MM.1S (cell line): Measurements from ENCODE around the gene NRXN3.

Source experiments
- DNase-seq: peaks from one replicate; pipeline ENCODE4 v3.0.0-alpha.2; 2015
- H2AFZ ChIP-seq: fragments of 300-600 bp; sonication (generic); 2 replicates; pipeline ENCODE4 v1.6.0; 2016; ENCODE audit warnings: antibody characterized with exemption, low read length
- H3F3A ChIP-seq: fragments of 300-600 bp; sonication (generic); 2 replicates; pipeline ENCODE4 v1.6.1; 2016; ENCODE audit warnings: mild to moderate bottlenecking, antibody characterized with exemption, low read length, moderate library complexity, mixed read lengths; ENCODE audit not compliant: insufficient read depth
- H3K27ac ChIP-seq: fragments of 300-600 bp; sonication (generic); 2 replicates; pipeline ENCODE4 v1.5.1; 2016; ENCODE audit warnings: mild to moderate bottlenecking, low read length
- H3K27me3 ChIP-seq: fragments of 300-600 bp; sonication (generic); replicated peaks from 2 replicates; pipeline ENCODE4 v1.6.0; 2016; ENCODE audit warnings: low read length; ENCODE audit not compliant: insufficient read depth
- H3K36me3 ChIP-seq: fragments of 300-600 bp; sonication (generic); replicated peaks from 2 replicates; pipeline ENCODE4 v1.6.1; 2016; ENCODE audit warnings: mild to moderate bottlenecking, low read length, mixed read lengths; ENCODE audit not compliant: insufficient read depth
- H3K4me1 ChIP-seq: fragments of 300-600 bp; sonication (generic); 2 replicates; pipeline ENCODE4 v1.6.1; 2016; ENCODE audit warnings: low read length, mixed read lengths
- H3K4me2 ChIP-seq: fragments of 300-600 bp; sonication (generic); 2 replicates; pipeline ENCODE4 v1.6.0; 2016; ENCODE audit warnings: low read depth, low read length
- H3K4me3 ChIP-seq: fragments of 300-600 bp; sonication (generic); 2 replicates; pipeline ENCODE4 v1.5.1; 2016; ENCODE audit warnings: low read length, mixed read lengths
- H3K79me2 ChIP-seq: fragments of 300-600 bp; sonication (generic); 2 replicates; pipeline ENCODE4 v1.6.1; 2016; ENCODE audit warnings: mixed run types, low read length, mixed read lengths
- H3K9ac ChIP-seq: fragments of 300-600 bp; sonication (generic); 2 replicates; pipeline ENCODE4 v1.6.1; 2016; ENCODE audit warnings: low read length, mixed read lengths
- H3K9me2 ChIP-seq: fragments of 300-600 bp; sonication (generic); replicated peaks from 2 replicates; pipeline ENCODE4 v1.6.1; 2016; ENCODE audit warnings: mild to moderate bottlenecking, low read length, mixed read lengths; ENCODE audit not compliant: insufficient read depth
- H3K9me3 ChIP-seq: fragments of 300-600 bp; sonication (generic); replicated peaks from 2 replicates; pipeline ENCODE4 v1.6.1; 2016; ENCODE audit warnings: mild to moderate bottlenecking, low read length, mixed read lengths; ENCODE audit not compliant: insufficient read depth
- H4K20me1 ChIP-seq: fragments of 300-600 bp; sonication (generic); 2 replicates; pipeline ENCODE4 v1.6.1; 2016; ENCODE audit warnings: mild to moderate bottlenecking, low read length, moderate library complexity, mixed read lengths; ENCODE audit not compliant: insufficient read depth
- EZH2 ChIP-seq: fragments of 300-600 bp; sonication (generic); optimal IDR thresholded peaks from 2 replicates; pipeline ENCODE3; 2017; ENCODE audit warnings: low read depth, mild to moderate bottlenecking, antibody characterized with exemption, low read length, mixed read lengths
- EZH2phosphoT487 ChIP-seq: fragments of 300-600 bp; sonication (generic); IDR thresholded peaks from 2 replicates; pipeline ENCODE4 v1.6.1; 2018; ENCODE audit warnings: antibody characterized with exemption, low read length
- TF ChIP-seq, protein P1 (sequence below): fragments of 300-600 bp; sonication (generic); IDR thresholded peaks from 2 replicates; pipeline ENCODE4 v1.5.1; 2016; ENCODE audit warnings: antibody characterized with exemption, low read length, mixed read lengths

The NRXN3 gene

DNA sequence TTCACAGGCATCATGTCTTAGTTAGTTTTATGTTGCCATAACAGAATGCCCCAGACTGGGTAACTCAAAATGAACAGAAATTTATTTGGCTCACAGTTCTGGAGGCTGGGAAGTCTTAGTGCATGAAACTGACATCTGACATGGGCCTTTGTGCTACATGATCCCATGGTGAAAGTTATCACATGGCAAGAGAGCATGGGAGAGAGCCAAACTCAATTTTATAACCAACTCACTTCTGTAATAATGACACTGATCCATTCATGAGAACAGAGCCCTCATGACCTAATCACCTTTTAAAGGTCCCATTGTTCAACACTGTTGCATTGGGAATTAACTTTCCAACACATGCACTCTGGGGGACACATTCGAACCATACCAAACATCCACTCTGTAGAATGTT is 1026.0 kb downstream of the NRXN3 start:
- Histone ChIP-seq H3F3A (no peaks in the 10 kb centered on the region), H3K4me3 (no peak overlapping the region), H2AFZ (no peak overlapping the region), H3K4me1 (no peaks in the 10 kb centered on the region), H3K27me3 (no peaks in the 10 kb centered on the region), H3K4me2 (no peak overlapping the region), H3K9me2 (no peaks in the 10 kb centered on the region), H3K36me3 (no peaks in the 10 kb centered on the region), H3K27ac (no peak overlapping the region), H3K79me2 (no peaks in the 10 kb centered on the region), H4K20me1 (no peaks in the 10 kb centered on the region), H3K9ac (no peak overlapping the region), H3K9me3 (no peaks in the 10 kb centered on the region)
- DNase-seq, result no peak
- TF ChIP-seq, protein P1, sequence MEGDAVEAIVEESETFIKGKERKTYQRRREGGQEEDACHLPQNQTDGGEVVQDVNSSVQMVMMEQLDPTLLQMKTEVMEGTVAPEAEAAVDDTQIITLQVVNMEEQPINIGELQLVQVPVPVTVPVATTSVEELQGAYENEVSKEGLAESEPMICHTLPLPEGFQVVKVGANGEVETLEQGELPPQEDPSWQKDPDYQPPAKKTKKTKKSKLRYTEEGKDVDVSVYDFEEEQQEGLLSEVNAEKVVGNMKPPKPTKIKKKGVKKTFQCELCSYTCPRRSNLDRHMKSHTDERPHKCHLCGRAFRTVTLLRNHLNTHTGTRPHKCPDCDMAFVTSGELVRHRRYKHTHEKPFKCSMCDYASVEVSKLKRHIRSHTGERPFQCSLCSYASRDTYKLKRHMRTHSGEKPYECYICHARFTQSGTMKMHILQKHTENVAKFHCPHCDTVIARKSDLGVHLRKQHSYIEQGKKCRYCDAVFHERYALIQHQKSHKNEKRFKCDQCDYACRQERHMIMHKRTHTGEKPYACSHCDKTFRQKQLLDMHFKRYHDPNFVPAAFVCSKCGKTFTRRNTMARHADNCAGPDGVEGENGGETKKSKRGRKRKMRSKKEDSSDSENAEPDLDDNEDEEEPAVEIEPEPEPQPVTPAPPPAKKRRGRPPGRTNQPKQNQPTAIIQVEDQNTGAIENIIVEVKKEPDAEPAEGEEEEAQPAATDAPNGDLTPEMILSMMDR, result no peak
- no peak for TF ChIP-seq EZH2phosphoT487
- TF ChIP-seq EZH2, result no peak

DNA sequence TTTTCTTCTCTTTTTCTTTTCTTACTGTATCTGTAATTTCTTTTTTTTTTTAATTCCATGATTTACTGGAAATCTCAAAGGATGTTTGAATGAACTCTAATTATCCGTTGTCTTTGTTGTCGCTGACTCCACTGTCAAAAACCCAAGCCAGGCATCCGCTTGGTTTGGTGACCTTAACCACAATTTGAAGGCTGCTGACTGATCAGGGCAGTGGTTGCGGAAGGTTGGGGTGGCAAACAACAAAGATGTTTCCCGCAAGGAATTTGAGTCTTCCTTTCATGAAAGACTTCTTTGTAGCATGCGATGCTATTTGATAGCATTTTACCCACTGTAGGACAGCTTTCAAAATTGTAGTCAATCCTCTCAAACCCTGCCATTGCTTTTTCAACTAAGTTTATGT is 1027.3 kb downstream of the NRXN3 start:
- no peaks in the 10 kb centered on the region for H3K36me3 ChIP-seq
- no peak overlapping the region for H3K9ac ChIP-seq
- no peak for DNase-seq
- no peak overlapping the region for H2AFZ ChIP-seq
- no peaks in the 10 kb centered on the region for H3K79me2 ChIP-seq
- TF ChIP-seq EZH2 (no peak), EZH2phosphoT487 (no peak)
- H3K4me3 ChIP-seq, result no peak overlapping the region
- no peaks in the 10 kb centered on the region for H3F3A ChIP-seq
- no peaks in the 10 kb centered on the region for H3K9me3 ChIP-seq
- no peaks in the 10 kb centered on the region for H4K20me1 ChIP-seq
- no peaks in the 10 kb centered on the region for H3K27me3 ChIP-seq
- no peak overlapping the region for H3K27ac ChIP-seq
- H3K4me2 ChIP-seq, result no peak overlapping the region
- H3K4me1 ChIP-seq, result no peaks in the 10 kb centered on the region
- H3K9me2 ChIP-seq, result no peaks in the 10 kb centered on the region

DNA sequence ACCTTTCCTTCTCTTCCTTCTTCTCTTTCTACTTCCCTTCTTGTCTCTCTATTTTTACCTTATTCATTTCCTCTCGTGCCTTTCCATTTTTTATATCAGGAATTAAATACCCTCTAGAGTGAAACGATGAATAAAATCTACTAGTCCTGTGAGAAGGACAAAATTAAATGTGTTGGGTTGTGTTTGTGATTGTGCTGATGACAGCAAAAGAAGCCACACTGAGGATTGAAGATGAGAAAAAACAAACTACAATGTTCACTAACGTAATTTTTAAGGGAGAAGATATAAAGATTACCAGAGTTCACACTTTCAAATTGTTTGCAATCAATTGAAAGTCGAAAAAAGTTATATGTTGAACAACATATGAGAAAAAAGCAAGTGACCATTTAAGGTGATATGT is 1029.0 kb downstream of the NRXN3 start:
- H3K27ac ChIP-seq, result no peak overlapping the region
- no peaks in the 10 kb centered on the region for H3K9me3 ChIP-seq
- H3K9me2 ChIP-seq, result no peaks in the 10 kb centered on the region
- TF ChIP-seq EZH2 (no peak), EZH2phosphoT487 (no peak)
- TF ChIP-seq, protein P1, result no peak
- no peaks in the 10 kb centered on the region for H3K4me1 ChIP-seq
- H4K20me1 ChIP-seq, result no peaks in the 10 kb centered on the region
- no peaks in the 10 kb centered on the region for H3F3A ChIP-seq
- no peak overlapping the region for H2AFZ ChIP-seq
- H3K36me3 ChIP-seq, result no peaks in the 10 kb centered on the region
- H3K79me2 ChIP-seq, result no peaks in the 10 kb centered on the region
- no peaks in the 10 kb centered on the region for H3K27me3 ChIP-seq
- H3K4me2 ChIP-seq, result no peak overlapping the region
- DNase-seq, result no peak
- no peak overlapping the region for H3K9ac ChIP-seq
- no peak overlapping the region for H3K4me3 ChIP-seq

DNA sequence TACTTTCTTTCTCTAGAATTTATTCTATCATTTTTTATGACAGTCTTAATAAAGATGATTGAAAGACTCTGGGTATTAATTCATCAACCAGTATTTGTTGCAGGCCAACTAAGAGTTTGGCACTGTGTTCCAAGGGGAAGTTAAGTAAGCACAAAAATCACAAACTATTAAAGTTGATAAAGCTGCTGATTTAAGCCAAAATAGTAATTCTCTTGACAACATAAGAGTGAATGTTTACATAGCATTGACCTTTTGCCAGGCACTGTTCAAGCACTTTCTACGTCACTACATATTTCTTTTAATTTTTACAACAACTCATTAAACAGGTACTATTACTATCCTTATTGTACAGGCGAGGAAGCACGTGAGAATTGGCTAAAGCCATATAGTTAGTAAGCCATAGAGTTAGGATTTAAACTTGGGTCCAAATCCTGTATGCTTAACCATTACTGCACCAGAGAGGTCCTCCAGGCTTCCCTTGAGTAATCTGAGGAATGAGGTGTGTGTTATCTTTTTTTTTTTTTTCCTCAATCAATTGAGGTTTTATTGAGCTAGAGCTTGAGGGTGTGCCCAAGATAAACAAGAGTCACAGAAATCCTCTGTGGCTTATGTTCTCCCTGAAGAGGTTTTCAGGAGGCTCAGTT is 1031.5 kb downstream of the NRXN3 start:
- Histone ChIP-seq H4K20me1 (no peaks in the 10 kb centered on the region), H3F3A (no peaks in the 10 kb centered on the region), H3K36me3 (no peaks in the 10 kb centered on the region), H3K4me1 (no peaks in the 10 kb centered on the region), H3K79me2 (no peaks in the 10 kb centered on the region), H3K4me2 (no peak overlapping the region), H3K9me3 (no peaks in the 10 kb centered on the region), H3K27ac (no peak overlapping the region), H3K9ac (no peak overlapping the region), H2AFZ (no peak overlapping the region), H3K4me3 (no peak overlapping the region), H3K27me3 (no peaks in the 10 kb centered on the region), H3K9me2 (no peaks in the 10 kb centered on the region)
- no peak for TF ChIP-seq EZH2
- TF ChIP-seq, protein P1, result no peak
- no peak for TF ChIP-seq EZH2phosphoT487
- DNase-seq, result no peak
